Activated CD4-positive, alpha-beta T cell treated with anti-CD3 and anti-CD28 coated beads for 4 hours (primary cell): ENCODE data around the gene PLA2G4E.

Experiments
- DNase-seq, 2 donors: peaks; one replicate each; pipeline ENCODE4 v3.0.0-alpha.2; 2020

The PLA2G4E gene

GRCh38 chr15:42050484-42051255 is 29.8 kb upstream of the PLA2G4E start:
- no peak for DNase-seq

GRCh38 chr15:42048821-42049200 is 28.0 kb upstream of the PLA2G4E start:
- DNase-seq, result no peak

GRCh38 chr15:42048080-42048820 is 27.4 kb upstream of the PLA2G4E start:
- DNase-seq, result no peak

GRCh38 chr15:42046597-42046996 is 25.8 kb upstream of the PLA2G4E start:
- no peak for DNase-seq

GRCh38 chr15:42045211-42045615 is 24.4 kb upstream of the PLA2G4E start:
- DNase-seq, result no peak

GRCh38 chr15:42042602-42043400 is 22.0 kb upstream of the PLA2G4E start:
- no peak for DNase-seq

GRCh38 chr15:42038401-42038800 is 17.6 kb upstream of the PLA2G4E start:
- DNase-seq, result no peak

- no peak for DNase-seq
Observed at GRCh38 chr15:42037656-42038055, 16.8 kb upstream of the PLA2G4E start.

- DNase-seq, result no peak
Observed at GRCh38 chr15:42036966-42037365, 16.1 kb upstream of the PLA2G4E start.

GRCh38 chr15:42036112-42036905 is 15.5 kb upstream of the PLA2G4E start:
- DNase-seq, result no peak

- no peak for DNase-seq
Observed at GRCh38 chr15:42035435-42035761, 14.6 kb upstream of the PLA2G4E start.

- DNase-seq, result no peak
Observed at GRCh38 chr15:42034628-42035434, 14.0 kb upstream of the PLA2G4E start.

- DNase-seq, result no peak
Observed at GRCh38 chr15:42033214-42033873, 12.5 kb upstream of the PLA2G4E start.

GRCh38 chr15:42032376-42033213 is 11.8 kb upstream of the PLA2G4E start:
- DNase-seq, result no peak

- DNase-seq, result no peak
Observed at GRCh38 chr15:42031198-42031915, 10.5 kb upstream of the PLA2G4E start.

GRCh38 chr15:42027521-42027920 is 6.7 kb upstream of the PLA2G4E start:
- DNase-seq, result no peak

GRCh38 chr15:42024303-42024702 is 3.5 kb upstream of the PLA2G4E start:
- no peak for DNase-seq

- DNase-seq, result no peak
Observed at GRCh38 chr15:42021593-42021992, 751 bp upstream of the PLA2G4E start.

- DNase-seq, result no peak
Observed at GRCh38 chr15:42018306-42019224, 2.3 kb downstream of the PLA2G4E start.
